Measurements from ENCODE around the gene ZNF557.

ZNF557 gene

DNA sequence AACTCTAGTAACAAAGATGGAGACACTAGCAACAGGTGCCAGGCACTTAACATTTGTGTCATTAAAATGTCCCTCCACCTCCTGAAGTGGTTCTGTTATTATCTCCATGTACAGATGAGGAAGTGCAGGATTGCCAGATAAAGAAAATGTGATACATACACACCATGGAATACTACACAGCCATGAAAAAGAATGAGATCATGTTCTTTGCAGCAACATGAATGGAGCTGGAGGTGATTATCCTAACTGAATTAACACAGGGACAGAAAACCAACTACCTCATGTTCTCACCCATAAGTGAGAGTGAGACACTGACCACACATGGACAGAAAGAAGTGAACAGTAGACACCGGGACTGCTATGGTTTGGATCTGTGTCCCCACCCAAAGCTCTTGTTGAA lies 60.5 kb downstream of the ZNF557 start:
- no peak for DNase-seq

DNA sequence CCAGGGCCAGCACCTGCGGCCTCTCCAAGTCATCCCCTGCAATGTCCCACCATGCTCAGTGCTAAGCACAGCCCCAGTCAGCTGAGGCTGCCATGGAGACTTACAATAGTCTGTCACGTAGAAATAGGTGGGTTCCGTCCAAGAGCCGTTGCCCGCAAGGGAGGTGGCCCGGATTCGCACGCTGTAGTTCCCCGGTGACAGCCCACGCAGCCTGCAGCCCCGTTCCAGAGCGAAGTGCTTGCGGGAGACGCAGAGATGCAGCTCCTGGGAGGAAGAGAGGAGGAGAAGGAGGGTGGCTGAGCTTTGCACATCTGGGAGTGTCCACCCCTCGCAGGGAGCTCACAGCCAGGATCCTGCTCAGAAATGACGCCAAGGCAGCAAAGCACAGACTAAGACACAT lies 62.6 kb downstream of the ZNF557 start:
- DNase-seq = no peak

DNA sequence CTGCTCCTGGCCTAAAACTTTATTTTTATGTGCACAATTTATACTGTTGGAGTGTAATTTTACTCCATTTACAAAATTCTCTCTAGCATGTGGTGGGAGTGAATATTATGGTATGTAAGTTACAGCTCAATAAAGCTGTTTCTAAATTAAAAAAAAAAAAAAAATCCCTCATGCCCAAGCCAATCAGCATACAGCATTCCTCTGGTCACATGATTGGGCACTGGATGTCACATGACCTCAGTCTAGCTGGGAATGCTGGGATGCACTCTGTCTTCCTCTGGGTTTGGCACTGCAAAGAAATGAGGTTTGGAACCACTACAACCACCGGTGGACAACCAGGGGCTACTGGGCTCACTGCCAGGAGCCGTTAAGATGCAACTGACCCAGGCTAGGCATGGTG lies 67.6 kb downstream of the ZNF557 start:
- no peak for DNase-seq

All from NCI-H2081 (cell line).